ENCODE data around the gene PSMD13. TPM values are rescaled to one million over a fixed set of nuclear protein-coding genes. Genes with fewer than 3 reads are reported as not detected.
"Not testable (repeated sequence)": the region's sequence is repeated elsewhere in the genome, so short reads cannot be mapped to it uniquely, and the experiment has no call there.

PSMD13 gene
- total RNA-seq, 1 donor from 2014 or later, result 94.1 TPM

DNA sequence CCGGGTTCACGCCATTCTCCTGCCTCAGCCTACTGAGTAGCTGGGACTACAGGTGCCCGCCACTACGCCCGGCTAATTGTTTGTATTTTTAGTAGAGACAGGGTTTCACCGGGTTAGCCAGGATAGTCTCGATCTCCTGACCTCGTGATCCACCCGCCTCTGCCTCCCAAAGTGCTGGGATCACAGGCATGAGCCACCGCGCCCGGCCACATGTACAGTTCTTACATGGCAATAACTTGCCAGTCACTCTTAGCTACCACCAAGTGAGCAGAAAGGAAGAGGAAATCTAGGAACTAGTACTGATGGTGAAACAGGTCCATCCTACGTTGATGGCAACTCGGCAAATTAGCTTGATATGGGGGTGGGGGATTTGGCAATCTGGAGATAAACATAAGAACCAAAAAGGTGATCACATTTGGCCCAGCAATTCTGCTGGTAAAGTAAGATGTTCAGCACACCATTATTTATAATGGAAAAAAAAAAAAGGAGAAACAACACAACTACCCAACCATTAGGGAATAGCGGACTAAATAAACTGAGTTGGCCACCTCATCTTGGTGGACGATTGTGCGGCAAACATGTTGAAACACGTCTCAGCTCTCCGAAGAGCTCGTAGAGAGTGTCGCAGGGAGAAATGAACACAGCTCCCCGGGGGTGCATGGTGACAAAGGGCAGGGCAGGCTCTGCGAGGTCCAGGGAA lies 46.8 kb downstream of the PSMD13 start:
- intact Hi-C loops (cut with micrococcal nuclease), result no loop called here
- no peaks in the 10 kb centered on the region for H3K36me3 ChIP-seq
- DNase-seq, result no peak
- no peak overlapping the region for H3K4me3 ChIP-seq
- H3K9me3 ChIP-seq (replicated peaks), result no peaks in the 10 kb centered on the region
- peaks cover 99% of the 10 kb centered on the region for H3K27me3 ChIP-seq (ENCODE audit: low read depth)
- no peak overlapping the region for H3K27ac ChIP-seq (replicated peaks)
- H3K4me1 ChIP-seq, result peaks cover 41% of the 10 kb centered on the region
- no peak for TF ChIP-seq CTCF (IDR thresholded peaks at IDR 0.05; ENCODE audit: borderline replicate concordance)

DNA sequence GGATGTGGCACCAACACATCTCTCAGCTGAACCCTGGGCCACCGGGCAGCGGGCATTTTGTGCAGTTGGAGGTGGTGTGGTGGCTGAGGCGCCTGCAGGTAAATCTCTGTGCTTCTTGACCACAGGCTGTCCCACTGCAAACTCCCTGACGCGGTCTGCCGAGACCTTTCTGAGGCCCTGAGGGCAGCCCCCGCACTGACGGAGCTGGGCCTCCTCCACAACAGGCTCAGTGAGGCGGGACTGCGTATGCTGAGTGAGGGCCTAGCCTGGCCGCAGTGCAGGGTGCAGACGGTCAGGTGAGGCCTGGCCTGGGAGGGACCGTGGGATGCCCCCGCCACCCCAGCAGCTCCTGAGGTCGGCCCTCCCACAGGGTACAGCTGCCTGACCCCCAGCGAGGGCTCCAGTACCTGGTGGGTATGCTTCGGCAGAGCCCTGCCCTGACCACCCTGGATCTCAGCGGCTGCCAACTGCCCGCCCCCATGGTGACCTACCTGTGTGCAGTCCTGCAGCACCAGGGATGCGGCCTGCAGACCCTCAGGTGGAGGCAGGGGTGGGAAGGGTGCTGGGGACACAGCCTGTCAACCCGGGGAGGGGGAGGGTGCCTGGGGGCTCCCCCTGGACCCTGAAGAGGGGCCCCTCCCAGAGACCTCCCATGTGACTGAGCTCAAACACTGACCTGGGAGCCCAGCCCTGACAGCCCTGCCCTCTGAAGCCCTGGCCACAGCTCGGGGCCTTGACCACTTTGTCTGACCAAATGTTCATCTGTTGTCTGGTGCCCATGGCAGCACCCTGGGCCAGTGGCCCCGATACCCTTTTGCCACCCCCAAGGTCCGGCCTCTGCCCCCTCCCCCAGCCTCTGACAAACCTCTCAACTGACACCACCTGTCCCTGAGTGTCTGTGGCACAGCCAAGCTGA lies 47.6 kb downstream of the PSMD13 start:
- Histone ChIP-seq H3K36me3 (no peaks in the 10 kb centered on the region), H3K4me3 (no peak overlapping the region), H3K9me3 (replicated peaks) (no peaks in the 10 kb centered on the region), H3K4me1 (peaks cover 37% of the 10 kb centered on the region), H3K27me3 (ENCODE audit: low read depth) (peaks cover 93% of the 10 kb centered on the region), H3K27ac (replicated peaks) (no peak overlapping the region)
- no peak for TF ChIP-seq CTCF (IDR thresholded peaks at IDR 0.05; ENCODE audit: borderline replicate concordance)
- DNase-seq, result no peak
- intact Hi-C loops (cut with micrococcal nuclease), result no loop called here

- Histone ChIP-seq H3K27me3 (ENCODE audit: low read depth) (peaks cover 84% of the 10 kb centered on the region), H3K4me3 (no peak overlapping the region), H3K27ac (replicated peaks) (no peak overlapping the region), H3K9me3 (replicated peaks) (no peaks in the 10 kb centered on the region), H3K4me1 (peaks cover 37% of the 10 kb centered on the region), H3K36me3 (no peaks in the 10 kb centered on the region)
- DNase-seq, result no peak
- TF ChIP-seq CTCF (IDR thresholded peaks at IDR 0.05; ENCODE audit: borderline replicate concordance), result no peak
- intact Hi-C loops (cut with micrococcal nuclease), result no loop called here
Measured at GRCh38 chr11:285021-285893, 48.5 kb downstream of the PSMD13 start.

DNA sequence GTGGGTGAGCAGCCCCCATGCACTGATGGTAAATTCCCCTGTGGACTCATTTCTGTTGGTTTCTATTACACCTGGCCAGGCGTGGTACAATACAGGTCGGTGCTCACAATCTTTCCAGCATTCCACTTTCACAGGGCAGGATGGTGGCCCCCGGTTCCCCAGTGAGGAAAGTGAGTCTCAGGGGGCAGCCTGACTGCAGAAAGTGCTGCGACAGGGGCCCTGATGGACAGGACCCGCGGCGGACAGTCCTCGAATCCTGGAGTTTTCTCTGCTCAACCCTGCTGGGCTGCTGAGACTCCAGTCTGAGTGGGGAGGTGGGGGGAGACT lies 49.1 kb downstream of the PSMD13 start:
- no peaks in the 10 kb centered on the region for H3K36me3 ChIP-seq
- no peaks in the 10 kb centered on the region for H3K9me3 ChIP-seq (replicated peaks)
- intact Hi-C loops (cut with micrococcal nuclease), result no loop called here
- TF ChIP-seq CTCF (IDR thresholded peaks at IDR 0.05; ENCODE audit: borderline replicate concordance), result no peak
- no peak overlapping the region for H3K27ac ChIP-seq (replicated peaks)
- H3K4me1 ChIP-seq, result peaks cover 32% of the 10 kb centered on the region
- no peak for DNase-seq
- H3K27me3 ChIP-seq (ENCODE audit: low read depth), result peaks cover 78% of the 10 kb centered on the region
- H3K4me3 ChIP-seq, result no peak overlapping the region

GRCh38 chr11:286977-287820 lies 50.4 kb downstream of the PSMD13 start:
- Histone ChIP-seq H3K4me1 (peaks cover 22% of the 10 kb centered on the region), H3K27me3 (ENCODE audit: low read depth) (peaks cover 65% of the 10 kb centered on the region)
- H3K9me3 ChIP-seq (replicated peaks); H3K4me3 ChIP-seq; H3K27ac ChIP-seq (replicated peaks); intact Hi-C loops (cut with micrococcal nuclease); H3K36me3 ChIP-seq: not testable (repeated sequence)
- peak; percentile 13 for DNase-seq

All from left ventricle myocardium inferior (tissue), 1 donor.